HepG2 (cell line): ENCODE measurements around the gene DNTTIP2. TPM values are rescaled to one million over a fixed set of nuclear protein-coding genes. Genes with fewer than 3 reads are reported as not detected.

Experiments used
- ARHGAP35 ChIP-seq: sonication (generic); formaldehyde crosslinking; IDR thresholded peaks from 2 replicates; pipeline ENCODE4 v1.9.0; 2022; ENCODE audit warnings: mild to moderate bottlenecking, inconsistent platforms, moderate library complexity, missing genetic modification reagents, borderline replicate concordance
- ARID4A ChIP-seq: sonication (generic); formaldehyde crosslinking; IDR thresholded peaks from 2 replicates; pipeline ENCODE4 v1.5.0; 2020; ENCODE audit warnings: mild to moderate bottlenecking, missing genetic modification reagents, borderline replicate concordance
- CAMTA2 ChIP-seq: sonication (generic); formaldehyde crosslinking; IDR thresholded peaks from 2 replicates; pipeline ENCODE4 v1.4.0; 2020; ENCODE audit warnings: mild to moderate bottlenecking, missing genetic modification reagents, borderline replicate concordance
- GPN1 ChIP-seq: sonication (generic); formaldehyde crosslinking; IDR thresholded peaks from 2 replicates; pipeline ENCODE4 v1.5.1; 2020; ENCODE audit warnings: missing genetic modification reagents, borderline replicate concordance
- MLX ChIP-seq: IDR thresholded peaks from 2 replicates; pipeline ENCODE4 v1.6.1; 2016
- NRL ChIP-seq: sonication (generic); formaldehyde crosslinking; IDR thresholded peaks from 2 replicates; pipeline ENCODE4 v1.5.0; 2020; ENCODE audit warnings: missing genetic modification reagents, mild to moderate bottlenecking, moderate library complexity, borderline replicate concordance
- SMYD3 ChIP-seq: sonication (generic); formaldehyde crosslinking; IDR thresholded peaks from 2 replicates; pipeline ENCODE4 v1.8.1; 2023; ENCODE audit warnings: mild to moderate bottlenecking, missing genetic modification reagents
- ZBTB43 ChIP-seq: sonication (generic); formaldehyde crosslinking; conservative IDR thresholded peaks from 2 replicates; pipeline ENCODE4 v1.4.0; 2020; ENCODE audit warnings: missing genetic modification reagents
- ZFP90 ChIP-seq: sonication (generic); formaldehyde crosslinking; IDR thresholded peaks from 2 replicates; pipeline ENCODE4 v1.8.0; 2022; ENCODE audit warnings: missing genetic modification reagents, mild to moderate bottlenecking, inconsistent platforms, borderline replicate concordance
- ZNF343 ChIP-seq: sonication (generic); formaldehyde crosslinking; IDR thresholded peaks from 2 replicates; pipeline ENCODE4 v1.4.0; 2020; ENCODE audit warnings: mild to moderate bottlenecking, missing genetic modification reagents
- ZNF646 ChIP-seq: sonication (generic); formaldehyde crosslinking; IDR thresholded peaks from 2 replicates; pipeline ENCODE4 v1.9.0; 2021; ENCODE audit warnings: mild to moderate bottlenecking, missing genetic modification reagents
- ZNF775 ChIP-seq: sonication (generic); formaldehyde crosslinking; IDR thresholded peaks from 2 replicates; pipeline ENCODE4 v1.4.0; 2020; ENCODE audit warnings: missing genetic modification reagents, mild to moderate bottlenecking, moderate library complexity, borderline replicate concordance
- polyA plus RNA-seq, 8 experiments: library from polyadenylated mRNA; depleted of rRNA in 3 of 8; stranded (reverse) in 7 of 8; unstranded in 1 of 8; fragments of >200 nt; fragmentation: Illumina TruSeq in 4 of 8; extraction: Trizol in 4 of 8; gene quantifications; 2 replicates each; pipeline versions ENCODE4 v1.2.1 to v1.2.3, GENCODE V29; 2011 to 2016; ENCODE audit warnings: low read depth in 4 of 8, missing spikeins in 1 of 8, mixed read lengths in 1 of 8; ENCODE audit not compliant: insufficient read depth in 1 of 8
- total RNA-seq, 5 experiments: library from RNA; depleted of rRNA; stranded (reverse); fragments of >200 nt; fragmentation: Illumina TruSeq; extraction: Trizol; gene quantifications; 2 replicates each; pipeline ENCODE4 v1.2.3, GENCODE V29; 2016; ENCODE audit warnings: low read depth in 1 of 5
- TF ChIP-seq, protein P1 (sequence below): sonication (generic); formaldehyde crosslinking; IDR thresholded peaks from 2 replicates; pipeline ENCODE4 v1.4.0; 2020; ENCODE audit warnings: missing genetic modification reagents

Gene DNTTIP2
- total and polyA plus RNA-seq, 2 of the 13 experiments (the other 11 are each of a cell fraction or from before 2014, with no cell fraction given) = 11.4 to 63.3 TPM

DNA sequence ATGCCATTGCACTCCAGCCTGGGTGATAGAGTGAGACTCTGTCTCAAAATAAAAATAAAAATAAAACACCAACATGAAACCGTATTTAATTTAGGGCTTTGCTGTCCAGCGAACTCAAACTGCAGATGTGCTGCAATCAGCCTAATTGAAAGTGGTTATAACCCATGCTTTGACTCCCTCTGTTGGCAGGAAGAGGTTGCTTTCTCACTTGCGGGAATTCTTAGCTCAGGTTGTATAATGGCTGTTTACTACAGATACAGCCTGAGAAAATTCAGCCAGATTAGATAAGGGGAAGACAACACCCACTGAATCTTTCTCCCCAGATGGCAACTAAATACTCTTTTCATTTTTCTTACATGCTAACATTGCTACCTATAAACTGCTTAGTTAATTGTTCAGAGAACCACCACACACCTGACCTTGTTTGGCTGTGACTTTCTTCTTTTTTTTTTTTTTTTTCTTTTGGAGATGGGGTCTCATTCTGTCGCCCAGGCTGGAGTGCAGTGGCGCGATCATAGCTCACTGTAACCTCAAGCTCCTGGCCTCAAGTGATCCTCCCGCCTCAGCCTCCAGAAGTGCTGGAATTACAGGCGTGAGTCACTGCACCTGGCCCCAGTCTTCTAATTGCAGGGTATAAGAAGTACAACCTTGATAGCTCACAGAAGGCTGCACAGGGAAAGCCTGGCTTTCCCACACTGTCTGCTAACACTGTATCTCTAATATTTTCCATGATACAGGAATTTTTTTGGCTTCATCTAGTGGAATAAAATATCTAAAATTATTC lies 34.6 kb downstream of the DNTTIP2 start (continued):
- TF ChIP-seq MLX (CRISPR knock-in tag) (no peak), ZFP90 (no peak), ZNF646 (CRISPR knock-in tag) (no peak), NRL (CRISPR knock-in tag) (no peak), ARHGAP35 (CRISPR knock-in tag) (no peak), GPN1 (CRISPR knock-in tag) (no peak), ZBTB43 (CRISPR knock-in tag) (no peak), ZNF775 (CRISPR knock-in tag) (no peak), CAMTA2 (CRISPR knock-in tag) (no peak), SMYD3 (no peak), ARID4A (no peak), ZNF343 (no peak)
- TF ChIP-seq, protein P1, sequence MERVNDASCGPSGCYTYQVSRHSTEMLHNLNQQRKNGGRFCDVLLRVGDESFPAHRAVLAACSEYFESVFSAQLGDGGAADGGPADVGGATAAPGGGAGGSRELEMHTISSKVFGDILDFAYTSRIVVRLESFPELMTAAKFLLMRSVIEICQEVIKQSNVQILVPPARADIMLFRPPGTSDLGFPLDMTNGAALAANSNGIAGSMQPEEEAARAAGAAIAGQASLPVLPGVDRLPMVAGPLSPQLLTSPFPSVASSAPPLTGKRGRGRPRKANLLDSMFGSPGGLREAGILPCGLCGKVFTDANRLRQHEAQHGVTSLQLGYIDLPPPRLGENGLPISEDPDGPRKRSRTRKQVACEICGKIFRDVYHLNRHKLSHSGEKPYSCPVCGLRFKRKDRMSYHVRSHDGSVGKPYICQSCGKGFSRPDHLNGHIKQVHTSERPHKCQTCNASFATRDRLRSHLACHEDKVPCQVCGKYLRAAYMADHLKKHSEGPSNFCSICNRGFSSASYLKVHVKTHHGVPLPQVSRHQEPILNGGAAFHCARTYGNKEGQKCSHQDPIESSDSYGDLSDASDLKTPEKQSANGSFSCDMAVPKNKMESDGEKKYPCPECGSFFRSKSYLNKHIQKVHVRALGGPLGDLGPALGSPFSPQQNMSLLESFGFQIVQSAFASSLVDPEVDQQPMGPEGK (CRISPR knock-in tag) = no peak
